NCI-H345 (cell line): Measurements from ENCODE around the gene SPATA2L.

Experiments
- DNase-seq: peaks from one replicate; lab custom pipeline; 2025; lab: John Stamatoyannopoulos, UW

The SPATA2L gene

GRCh38 chr16:89701425-89702406, at the start of gene SPATA2L:
SPATA2L (minus strand) TSS chr16:89701705; CDS start chr16:89701232, 473 bp downstream.
- peak; percentile 95 for DNase-seq

- no peak for DNase-seq
Measured at GRCh38 chr16:89749637-89750036, 48.1 kb upstream of the SPATA2L start.

- no peak for DNase-seq
Measured at GRCh38 chr16:89748921-89749320, 47.4 kb upstream of the SPATA2L start.

- no peak for DNase-seq
Measured at GRCh38 chr16:89748076-89748475, 46.6 kb upstream of the SPATA2L start.

- no peak for DNase-seq
Measured at GRCh38 chr16:89746043-89746442, 44.5 kb upstream of the SPATA2L start.

GRCh38 chr16:89744813-89745212, 43.3 kb upstream of the SPATA2L start:
- DNase-seq, result no peak

- no peak for DNase-seq
Measured at GRCh38 chr16:89742948-89743347, 41.4 kb upstream of the SPATA2L start.

- no peak for DNase-seq
Measured at GRCh38 chr16:89741342-89742014, 40.0 kb upstream of the SPATA2L start.

GRCh38 chr16:89739383-89739782, 37.9 kb upstream of the SPATA2L start:
- DNase-seq, result no peak

- no peak for DNase-seq
Measured at GRCh38 chr16:89738538-89739317, 37.2 kb upstream of the SPATA2L start.

- no peak for DNase-seq
Measured at GRCh38 chr16:89738072-89738377, 36.5 kb upstream of the SPATA2L start.

- DNase-seq, result no peak
Measured at GRCh38 chr16:89737341-89738071, 36.0 kb upstream of the SPATA2L start.

GRCh38 chr16:89736554-89736953, 35.0 kb upstream of the SPATA2L start:
- no peak for DNase-seq

- DNase-seq, result no peak
Measured at GRCh38 chr16:89733792-89734191, 32.3 kb upstream of the SPATA2L start.

GRCh38 chr16:89733322-89733721, 31.8 kb upstream of the SPATA2L start:
- no peak for DNase-seq

GRCh38 chr16:89732918-89733242, 31.4 kb upstream of the SPATA2L start:
- no peak for DNase-seq

- no peak for DNase-seq
Measured at GRCh38 chr16:89732142-89732917, 30.8 kb upstream of the SPATA2L start.

GRCh38 chr16:89730610-89731234, 29.2 kb upstream of the SPATA2L start:
- DNase-seq, result no peak

- DNase-seq, result no peak
Measured at GRCh38 chr16:89729863-89730593, 28.5 kb upstream of the SPATA2L start.

GRCh38 chr16:89729293-89729692, 27.8 kb upstream of the SPATA2L start:
- no peak for DNase-seq
